Retinal pigment epithelial cell (primary cell): Measurements from ENCODE around the gene KLHL28.

Source experiments
- DNase-seq: peaks from one replicate; pipeline ENCODE4 v3.0.0-alpha.2; 2010; ENCODE audit warnings: low read depth
- H3K4me3 ChIP-seq: 2 replicates; pipeline ENCODE4 v1.5.1; 2011; ENCODE audit warnings: mild to moderate bottlenecking, low read length, control low read depth, moderate library complexity
- CTCF ChIP-seq: conservative IDR thresholded peaks from 2 replicates; pipeline ENCODE4 v1.5.1; 2011; ENCODE audit warnings: low read depth, low read length, control low read depth, inconsistent platforms

KLHL28 gene

GRCh38 chr14:44988694-44989093 is 26.9 kb upstream of the KLHL28 start:
- no peak for DNase-seq
- no peak for TF ChIP-seq CTCF

GRCh38 chr14:44982594-44982993 is 20.8 kb upstream of the KLHL28 start:
- no peak for TF ChIP-seq CTCF
- H3K4me3 ChIP-seq, result no peak overlapping the region
- no peak for DNase-seq

More at GRCh38 chr14:44988694-44989093, 26.9 kb upstream of the KLHL28 start:
- no peak overlapping the region for H3K4me3 ChIP-seq

- no peak for DNase-seq
- no peak for TF ChIP-seq CTCF
Measured at GRCh38 chr14:44981198-44981597, 19.5 kb upstream of the KLHL28 start.

GRCh38 chr14:44979740-44980356 is 18.1 kb upstream of the KLHL28 start:
- H3K4me3 ChIP-seq, result no peak overlapping the region
- TF ChIP-seq CTCF, result no peak
- DNase-seq, result no peak

More at GRCh38 chr14:44981198-44981597, 19.5 kb upstream of the KLHL28 start:
- no peak overlapping the region for H3K4me3 ChIP-seq

- H3K4me3 ChIP-seq, result no peak overlapping the region
- DNase-seq, result no peak
- no peak for TF ChIP-seq CTCF
Measured at GRCh38 chr14:44979273-44979672, 17.5 kb upstream of the KLHL28 start.

GRCh38 chr14:44971459-44971858 is 9.7 kb upstream of the KLHL28 start:
- no peak for DNase-seq
- no peak for TF ChIP-seq CTCF
- H3K4me3 ChIP-seq, result no peak overlapping the region

GRCh38 chr14:44970907-44971306 is 9.2 kb upstream of the KLHL28 start:
- DNase-seq, result no peak
- TF ChIP-seq CTCF, result no peak
- H3K4me3 ChIP-seq, result no peak overlapping the region
